ENCODE measurements around the gene E2F6. TPM values are rescaled to one million over a fixed set of nuclear protein-coding genes. Genes with fewer than 3 reads are reported as not detected.

E2F6 gene
- total and polyA plus RNA-seq, 2 of the 13 experiments (the other 11 are each of a cell fraction or from before 2014, with no cell fraction given): 27.3 to 36.0 TPM

GRCh38 chr2:11457935-11458334 lies 8.0 kb downstream of the E2F6 start (continued):
- no peak for TF ChIP-seq ZBTB40 (IDR thresholded peaks at IDR 0.05)
- no peak for TF ChIP-seq ZBTB40 (CRISPR knock-in tag; IDR thresholded peaks at IDR 0.05)
- no peak for TF ChIP-seq ZNF260 (CRISPR knock-in tag; IDR thresholded peaks at IDR 0.05; ENCODE audit: borderline replicate concordance, low read depth)
- TF ChIP-seq ZNF687 (CRISPR knock-in tag; IDR thresholded peaks at IDR 0.05): no peak
- TF ChIP-seq MEF2D (CRISPR knock-in tag; IDR thresholded peaks at IDR 0.05): no peak
- no peak for TF ChIP-seq MYNN (CRISPR knock-in tag; IDR thresholded peaks at IDR 0.05; ENCODE audit: low read depth)
- no peak for TF ChIP-seq POGZ (CRISPR knock-in tag; IDR thresholded peaks at IDR 0.05)
- TF ChIP-seq GTF2F1 (IDR thresholded peaks at IDR 0.05; ENCODE audit: low read length): no peak

Data from HepG2 (cell line).